Measurements from ENCODE around the gene TMPRSS11E.

DNA sequence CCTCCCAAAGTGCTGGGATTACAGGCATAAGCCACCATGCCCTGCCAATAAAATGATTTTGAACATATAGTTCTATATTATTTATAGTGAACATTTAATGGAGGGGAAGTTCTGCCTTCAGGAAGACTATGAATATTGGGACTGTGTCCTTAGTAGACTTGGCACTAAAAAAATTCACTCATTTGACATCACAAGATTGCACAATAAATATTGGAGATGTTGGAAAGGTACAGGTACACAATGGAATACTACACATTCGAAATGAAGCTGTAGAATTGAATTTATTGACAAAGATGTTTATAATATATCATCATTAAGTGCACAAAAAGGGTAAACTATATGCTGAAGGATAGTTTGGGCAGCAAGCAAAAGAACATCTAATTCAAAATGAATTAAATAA, 13.0 kb upstream of the TMPRSS11E start:
- TF ChIP-seq, protein P1, sequence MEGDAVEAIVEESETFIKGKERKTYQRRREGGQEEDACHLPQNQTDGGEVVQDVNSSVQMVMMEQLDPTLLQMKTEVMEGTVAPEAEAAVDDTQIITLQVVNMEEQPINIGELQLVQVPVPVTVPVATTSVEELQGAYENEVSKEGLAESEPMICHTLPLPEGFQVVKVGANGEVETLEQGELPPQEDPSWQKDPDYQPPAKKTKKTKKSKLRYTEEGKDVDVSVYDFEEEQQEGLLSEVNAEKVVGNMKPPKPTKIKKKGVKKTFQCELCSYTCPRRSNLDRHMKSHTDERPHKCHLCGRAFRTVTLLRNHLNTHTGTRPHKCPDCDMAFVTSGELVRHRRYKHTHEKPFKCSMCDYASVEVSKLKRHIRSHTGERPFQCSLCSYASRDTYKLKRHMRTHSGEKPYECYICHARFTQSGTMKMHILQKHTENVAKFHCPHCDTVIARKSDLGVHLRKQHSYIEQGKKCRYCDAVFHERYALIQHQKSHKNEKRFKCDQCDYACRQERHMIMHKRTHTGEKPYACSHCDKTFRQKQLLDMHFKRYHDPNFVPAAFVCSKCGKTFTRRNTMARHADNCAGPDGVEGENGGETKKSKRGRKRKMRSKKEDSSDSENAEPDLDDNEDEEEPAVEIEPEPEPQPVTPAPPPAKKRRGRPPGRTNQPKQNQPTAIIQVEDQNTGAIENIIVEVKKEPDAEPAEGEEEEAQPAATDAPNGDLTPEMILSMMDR (IDR thresholded peaks at IDR 0.05) = no peak
- TF ChIP-seq POLR2A (IDR thresholded peaks at IDR 0.05) (no peak), EP300 (IDR thresholded peaks at IDR 0.05) (no peak)

Measured in upper lobe of left lung (tissue), 4 donors.